WTC11 (cell line): ENCODE results near the gene SSRP1.

ENCODE experiments used
- NFE2L1 ChIP-seq: sonication (generic); formaldehyde crosslinking; IDR thresholded peaks from 2 replicates; pipeline ENCODE4 v1.8.1; 2023; ENCODE audit warnings: missing genetic modification reagents
- NR2C2 ChIP-seq: sonication (generic); formaldehyde crosslinking; IDR thresholded peaks from 2 replicates; pipeline ENCODE4 v1.8.0; 2022; ENCODE audit warnings: mild to moderate bottlenecking, missing genetic modification reagents
- SMAD3 ChIP-seq: sonication (generic); formaldehyde crosslinking; IDR thresholded peaks from 2 replicates; pipeline ENCODE4 v1.8.0; 2022; ENCODE audit warnings: missing genetic modification reagents, mild to moderate bottlenecking, borderline replicate concordance
- SP1 ChIP-seq: sonication (generic); formaldehyde crosslinking; conservative IDR thresholded peaks from 2 replicates; pipeline ENCODE4 v1.8.1; 2022; ENCODE audit warnings: missing genetic modification reagents

DNA sequence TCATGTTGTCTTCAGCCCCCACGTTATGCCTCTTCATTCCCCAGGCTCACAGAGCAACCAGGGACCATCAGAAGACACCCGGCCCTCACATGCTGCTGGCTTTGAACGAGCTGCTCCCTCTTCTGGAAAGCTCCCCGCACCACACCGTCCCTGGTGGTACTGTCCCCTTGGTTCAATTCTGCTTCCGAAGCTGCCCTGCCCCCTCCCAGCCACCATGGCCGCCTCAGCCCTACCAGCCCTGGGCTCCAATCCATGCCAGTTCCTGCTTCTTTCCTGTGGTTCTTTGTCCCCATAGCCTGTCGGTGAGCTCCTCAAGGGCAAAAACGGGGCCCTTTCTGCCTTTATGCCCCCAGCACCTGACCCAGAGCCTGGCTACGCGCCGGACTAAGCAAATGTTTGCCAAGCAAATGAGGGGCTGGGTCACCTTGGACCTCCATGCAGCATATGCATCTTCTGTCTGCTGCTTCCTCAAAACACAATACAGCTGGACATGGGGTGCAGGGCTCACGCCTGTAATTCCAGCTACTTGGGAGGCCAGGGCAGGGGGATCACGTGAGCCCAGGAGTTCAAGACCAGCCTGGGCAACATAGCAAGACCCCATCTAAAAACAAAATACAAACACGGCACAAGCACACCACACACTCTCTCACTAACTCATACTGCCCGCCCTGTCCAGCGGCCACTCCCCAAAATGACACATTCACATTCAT is 32.3 kb downstream of the SSRP1 start:
- no peak for TF ChIP-seq SMAD3 (CRISPR knock-in tag)
- no peak for TF ChIP-seq SP1 (CRISPR knock-in tag)
- no peak for TF ChIP-seq NFE2L1
- no peak for TF ChIP-seq NR2C2
